Measurements from ENCODE around the gene SLMAP.

SLMAP gene

GRCh38 chr3:57971975-57972374, 215.9 kb downstream of the SLMAP start:
- no peak for DNase-seq

- DNase-seq = no peak
These were observed 216.5 kb downstream of the SLMAP start for GRCh38 chr3:57972531-57973111.

GRCh38 chr3:57973715-57974477, 217.8 kb downstream of the SLMAP start:
- DNase-seq = no peak

DNA sequence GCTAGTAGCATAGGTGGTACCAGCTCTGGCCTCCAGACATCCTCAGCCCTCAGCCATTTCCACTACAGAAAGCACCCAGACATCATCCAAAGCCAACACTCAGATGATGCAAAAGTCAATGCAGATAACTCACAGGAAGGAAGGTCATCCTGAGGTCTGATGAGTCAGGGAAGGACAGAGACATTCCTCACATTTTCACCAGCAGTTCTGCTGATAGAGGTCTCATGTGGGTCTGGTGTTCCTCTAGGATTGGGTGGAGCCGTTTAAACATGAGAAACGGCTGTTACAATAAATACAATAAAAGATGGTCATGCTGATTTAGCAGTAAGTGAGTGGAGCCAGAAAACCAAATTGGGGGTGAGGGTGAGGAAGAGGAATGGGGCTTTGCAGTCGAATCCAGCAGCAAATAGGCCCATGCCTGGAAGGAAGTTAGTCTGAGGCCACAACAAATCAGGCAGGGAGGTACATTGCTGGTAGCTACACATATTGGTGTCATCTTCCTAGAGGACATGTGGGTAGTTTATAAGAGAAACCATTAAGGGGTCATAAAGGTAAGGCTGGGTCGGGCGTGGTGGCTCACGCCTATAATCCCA, 218.8 kb downstream of the SLMAP start:
- no peak for DNase-seq

GRCh38 chr3:57977818-57978235, 221.7 kb downstream of the SLMAP start:
- DNase-seq = no peak

GRCh38 chr3:57978316-57978715, 222.2 kb downstream of the SLMAP start:
- DNase-seq = no peak

All from activated effector memory CD4-positive, alpha-beta T cell treated with anti-CD3 and anti-CD28 coated beads, Interleukin-2, amount 50 U/mL, for 16 hours (primary cell).